ENCODE results near the gene ZP2. TPM values are rescaled to one million over a fixed set of nuclear protein-coding genes. Genes with fewer than 3 reads are reported as not detected.

The ZP2 gene
- total and polyA plus RNA-seq, 12 donors, result not detected

DNA sequence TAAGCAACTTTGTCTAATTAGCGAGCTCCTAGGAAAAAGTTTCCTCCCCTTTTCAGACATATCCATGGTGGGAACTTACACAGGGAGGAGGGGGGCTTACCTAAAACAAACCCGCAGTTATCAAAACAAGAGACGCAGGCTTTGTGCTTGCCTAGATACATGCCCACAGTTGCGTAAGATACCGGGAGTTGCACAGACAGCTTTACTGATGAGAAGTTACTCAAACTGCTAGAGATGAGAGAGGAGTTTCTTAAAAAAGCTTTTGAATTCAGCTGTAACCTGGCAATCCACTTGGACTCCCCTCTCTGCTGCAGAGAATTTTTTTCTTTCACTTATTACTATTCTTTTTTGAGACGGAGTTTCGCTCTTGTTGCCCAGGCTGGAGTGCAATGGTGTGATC is 6.8 kb upstream of the ZP2 start:
- 55 to 58% methylated on average over 7 of the region's 7 CpGs for WGBS, 2 donors
- ATAC-seq, result no peak

DNA sequence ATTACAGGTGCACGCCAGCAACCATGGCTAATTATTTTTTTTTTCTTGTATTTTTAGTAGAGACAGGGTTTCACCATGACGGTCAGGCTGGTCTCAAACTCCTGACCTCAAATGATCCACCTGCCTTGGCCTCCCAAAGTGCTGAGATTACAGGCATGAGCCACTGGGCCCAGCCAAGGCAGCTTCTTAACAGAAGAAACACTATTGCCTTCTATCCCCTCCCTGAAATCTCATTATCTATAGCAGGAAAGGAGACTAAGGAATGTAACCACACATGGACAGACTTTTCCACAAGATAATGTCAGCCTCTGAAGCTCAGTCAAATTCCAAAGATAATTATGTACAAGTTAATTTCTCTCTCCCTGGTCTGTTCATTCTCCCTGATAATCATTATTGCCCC is 5.7 kb upstream of the ZP2 start:
- Histone ChIP-seq H3K4me3 (no peak overlapping the region), H3K27me3 (peaks cover 0 to 32% (median 20%) of the 10 kb centered on the region in 7 donors), H3K9me3 (no peaks in the 10 kb centered on the region), H3K36me3 (no peaks in the 10 kb centered on the region), H3K4me1 (no peaks in the 10 kb centered on the region), H3K27ac (no peak overlapping the region)
- intact Hi-C loops (cut with DNase I), result no loop called here
- DNase-seq (no peak), ATAC-seq (no peak)
- TF ChIP-seq, protein P1, sequence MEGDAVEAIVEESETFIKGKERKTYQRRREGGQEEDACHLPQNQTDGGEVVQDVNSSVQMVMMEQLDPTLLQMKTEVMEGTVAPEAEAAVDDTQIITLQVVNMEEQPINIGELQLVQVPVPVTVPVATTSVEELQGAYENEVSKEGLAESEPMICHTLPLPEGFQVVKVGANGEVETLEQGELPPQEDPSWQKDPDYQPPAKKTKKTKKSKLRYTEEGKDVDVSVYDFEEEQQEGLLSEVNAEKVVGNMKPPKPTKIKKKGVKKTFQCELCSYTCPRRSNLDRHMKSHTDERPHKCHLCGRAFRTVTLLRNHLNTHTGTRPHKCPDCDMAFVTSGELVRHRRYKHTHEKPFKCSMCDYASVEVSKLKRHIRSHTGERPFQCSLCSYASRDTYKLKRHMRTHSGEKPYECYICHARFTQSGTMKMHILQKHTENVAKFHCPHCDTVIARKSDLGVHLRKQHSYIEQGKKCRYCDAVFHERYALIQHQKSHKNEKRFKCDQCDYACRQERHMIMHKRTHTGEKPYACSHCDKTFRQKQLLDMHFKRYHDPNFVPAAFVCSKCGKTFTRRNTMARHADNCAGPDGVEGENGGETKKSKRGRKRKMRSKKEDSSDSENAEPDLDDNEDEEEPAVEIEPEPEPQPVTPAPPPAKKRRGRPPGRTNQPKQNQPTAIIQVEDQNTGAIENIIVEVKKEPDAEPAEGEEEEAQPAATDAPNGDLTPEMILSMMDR (IDR thresholded peaks at IDR 0.05), result no peak
- WGBS, 2 donors, result 58 to 64% methylated on average over 2 of the region's 2 CpGs

More for the DNA sequence above, 6.8 kb upstream of the ZP2 start:
- H3K9me3 ChIP-seq, result no peaks in the 10 kb centered on the region
- TF ChIP-seq, protein P1 (IDR thresholded peaks at IDR 0.05), result no peak
- H3K36me3 ChIP-seq, result no peaks in the 10 kb centered on the region
- H3K27me3 ChIP-seq, result peaks cover 0 to 29% (median 23%) of the 10 kb centered on the region in 7 donors
- H3K27ac ChIP-seq, result no peak overlapping the region
- DNase-seq, result no peak
- intact Hi-C loops (cut with DNase I), result no loop called here
- no peak overlapping the region for H3K4me3 ChIP-seq
- H3K4me1 ChIP-seq, result no peaks in the 10 kb centered on the region

DNA sequence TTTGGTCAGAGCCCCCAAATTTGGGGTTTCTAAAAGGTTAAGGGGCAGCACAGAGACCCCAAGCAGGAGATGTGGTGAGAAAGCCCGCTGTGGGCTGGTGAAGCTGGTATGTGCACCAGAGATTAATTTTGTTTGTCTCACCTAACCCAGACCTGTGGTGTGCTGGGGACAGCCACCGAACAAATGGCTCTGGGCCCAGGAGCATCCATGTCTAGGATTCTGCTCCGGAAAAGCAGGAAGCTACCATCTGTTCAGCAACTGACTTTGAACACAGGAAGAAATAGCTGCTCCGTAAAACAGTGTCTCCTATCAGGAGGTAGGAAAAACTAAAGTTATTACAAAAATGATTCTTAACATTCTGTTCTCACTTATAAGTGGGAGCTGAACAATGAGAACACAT is 2.7 kb upstream of the ZP2 start:
- TF ChIP-seq, protein P1 (IDR thresholded peaks at IDR 0.05), result no peak
- DNase-seq, result no peak
- intact Hi-C loops (cut with DNase I), result no loop called here

DNA sequence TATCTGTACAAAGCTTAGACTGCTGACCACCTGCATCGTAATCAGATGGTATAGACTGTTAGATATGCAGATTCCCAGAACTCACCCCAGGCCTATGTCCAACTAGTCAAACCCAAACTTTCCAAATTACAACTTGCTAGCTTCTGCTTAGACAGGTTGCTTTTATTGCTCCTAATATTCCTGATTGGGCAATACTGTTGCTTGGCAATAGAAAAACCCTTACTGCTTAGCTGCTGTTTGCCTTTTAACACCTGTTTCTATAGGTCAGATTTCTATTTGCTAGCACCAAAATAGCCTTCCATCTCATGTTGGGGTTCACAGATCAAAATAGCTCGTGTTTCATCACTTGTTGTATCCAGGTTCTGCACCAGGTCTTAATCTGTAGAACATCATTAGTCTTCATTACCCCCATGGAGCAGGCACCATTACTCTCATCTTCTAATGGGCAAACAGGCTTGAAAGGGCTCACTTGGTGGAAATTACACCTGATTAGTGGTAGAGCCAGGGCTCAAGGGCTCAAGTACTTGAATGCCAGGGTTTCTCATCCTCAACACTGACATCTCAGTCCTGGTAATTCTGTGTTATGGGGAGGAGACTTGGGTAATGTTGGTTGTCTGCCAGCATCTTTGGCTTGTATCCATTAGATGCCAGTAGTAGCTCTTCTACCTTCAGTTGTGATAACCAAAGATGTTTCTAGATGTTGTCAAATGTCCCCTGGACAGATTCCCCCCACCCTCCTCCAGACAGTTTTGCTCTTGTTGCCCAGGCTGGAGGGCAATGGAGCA is 2.7 kb downstream of the ZP2 start:
- ATAC-seq, result no peak
- no peaks in the 10 kb centered on the region for H3K9me3 ChIP-seq
- H3K4me1 ChIP-seq, result no peaks in the 10 kb centered on the region
- intact Hi-C loops (cut with DNase I), result no loop called here
- H3K4me3 ChIP-seq, result no peak overlapping the region
- TF ChIP-seq, protein P1 (IDR thresholded peaks at IDR 0.05), result no peak
- WGBS, 2 donors, result 65% methylated on average over 2 of the region's 2 CpGs
- H3K36me3 ChIP-seq, result no peaks in the 10 kb centered on the region
- DNase-seq, result no peak
- peaks cover 0 to 29% (median 7%) of the 10 kb centered on the region in 7 donors for H3K27me3 ChIP-seq
- H3K27ac ChIP-seq, result no peak overlapping the region

More for the DNA sequence above, 2.7 kb upstream of the ZP2 start:
- ATAC-seq, result no peak
- Histone ChIP-seq H3K4me1 (no peaks in the 10 kb centered on the region), H3K36me3 (no peaks in the 10 kb centered on the region), H3K9me3 (no peaks in the 10 kb centered on the region), H3K27ac (no peak overlapping the region), H3K27me3 (peaks cover 0 to 47% (median 22%) of the 10 kb centered on the region in 7 donors), H3K4me3 (no peak overlapping the region)
- WGBS, 2 donors, result 64 to 66% methylated on average over 4 of the region's 4 CpGs
